Neural cell (in vitro differentiated cells): ENCODE results near the gene CLSTN3.

Source experiments
- CTCF ChIP-seq: fragments of 450-650 bp; IDR thresholded peaks from 2 replicates; pipeline ENCODE4 v1.5.1; 2014; ENCODE audit warnings: antibody characterized with exemption, mild to moderate bottlenecking, moderate library complexity; ENCODE audit not compliant: poor library complexity, severe bottlenecking
- EP300 ChIP-seq: fragments of 450-650 bp; conservative IDR thresholded peaks from 2 replicates; pipeline ENCODE4 v1.6.1; 2014; ENCODE audit warnings: antibody characterized with exemption, mild to moderate bottlenecking, moderate library complexity; ENCODE audit not compliant: poor library complexity, severe bottlenecking
- EZH2 ChIP-seq: fragments of 200-600, 300-800 bp; shearing (Covaris generic), sonication (generic); IDR thresholded peaks from 2 replicates; pipeline ENCODE4 v1.6.1; 2014; ENCODE audit warnings: antibody characterized with exemption, low read length, borderline replicate concordance, mild to moderate bottlenecking; ENCODE audit not compliant: insufficient read depth, poor library complexity, severe bottlenecking
- SMC3 ChIP-seq: fragments of 450-650 bp; conservative IDR thresholded peaks from 2 replicates; pipeline ENCODE4 v1.6.1; 2014; ENCODE audit warnings: antibody characterized with exemption, mild to moderate bottlenecking, moderate library complexity; ENCODE audit not compliant: poor library complexity
- TAF1 ChIP-seq: IDR thresholded peaks from 2 replicates; pipeline ENCODE4 v1.6.1; 2012; ENCODE audit warnings: low read depth

- TF ChIP-seq EZH2 = no peak
- TF ChIP-seq CTCF = no peak
- no peak for TF ChIP-seq TAF1
- TF ChIP-seq SMC3 = no peak
- no peak for TF ChIP-seq EP300
These were observed 77.9 kb downstream of the CLSTN3 start for GRCh38 chr12:7207866-7208625.
